Type B pancreatic cell (in vitro differentiated cells): ENCODE data around the gene CCDC71L. TPM values are rescaled to one million over a fixed set of nuclear protein-coding genes. Genes with fewer than 3 reads are reported as not detected.

Source experiments
- DNase-seq: peaks from one replicate; pipeline ENCODE4 v3.0.0; 2021; ENCODE audit warnings: mixed read lengths; ENCODE audit not compliant: unreplicated experiment; ENCODE audit errors: extremely low spot score
- H3K27ac Mint-ChIP-seq: 2 replicates; pipeline ENCODE4 v1.8.0; 2021; ENCODE audit warnings: mild to moderate bottlenecking, mixed read lengths
- H3K27me3 Mint-ChIP-seq: 2 replicates; pipeline ENCODE4 v1.8.0; 2021; ENCODE audit warnings: mixed read lengths
- H3K36me3 Mint-ChIP-seq: 2 replicates; pipeline ENCODE4 v1.8.0; 2021; ENCODE audit warnings: mixed read lengths
- H3K4me1 Mint-ChIP-seq: one replicate; pipeline ENCODE4 v1.8.0; 2021; ENCODE audit warnings: mixed read lengths; ENCODE audit not compliant: unreplicated experiment
- H3K4me3 Mint-ChIP-seq: 2 replicates; pipeline ENCODE4 v1.8.0; 2021; ENCODE audit warnings: mild to moderate bottlenecking, mixed read lengths
- H3K9me3 Mint-ChIP-seq: 2 replicates; pipeline ENCODE4 v1.8.0; 2021; ENCODE audit warnings: mixed read lengths
- CTCF ChIP-seq: fragments of 200-600 bp; sonication (generic); conservative IDR thresholded peaks from 2 replicates; pipeline ENCODE4 v1.5.0; 2021; ENCODE audit warnings: antibody characterized with exemption, mild to moderate bottlenecking
- total RNA-seq: library from RNA; stranded (reverse); gene quantifications from 2 replicates; pipeline ENCODE4 v1.2.1, GENCODE V29; 2021; ENCODE audit warnings: low replicate concordance

Gene CCDC71L
- total RNA-seq, 1 donor from 2014 or later: 17.9 TPM

- Mint-ChIP-seq H3K27ac (no peak overlapping the region), H3K27me3 (no peaks in the 10 kb centered on the region), H3K4me3 (no peak overlapping the region), H3K36me3 (no peaks in the 10 kb centered on the region), H3K9me3 (peaks cover 9% of the 10 kb centered on the region), H3K4me1 (no peaks in the 10 kb centered on the region)
- TF ChIP-seq CTCF: no peak
- DNase-seq: no peak
These were observed 17.6 kb downstream of the CCDC71L start for GRCh38 chr7:106643216-106644000.

- no peak overlapping the region for H3K4me3 Mint-ChIP-seq
- no peaks in the 10 kb centered on the region for H3K4me1 Mint-ChIP-seq
- peaks cover 9% of the 10 kb centered on the region for H3K9me3 Mint-ChIP-seq
- no peaks in the 10 kb centered on the region for H3K27me3 Mint-ChIP-seq
- TF ChIP-seq CTCF: no peak
- no peak overlapping the region for H3K27ac Mint-ChIP-seq
- DNase-seq: no peak
- no peaks in the 10 kb centered on the region for H3K36me3 Mint-ChIP-seq
These were observed 19.5 kb downstream of the CCDC71L start for GRCh38 chr7:106641416-106641815.

GRCh38 chr7:106640368-106641141 is 20.4 kb downstream of the CCDC71L start:
- Mint-ChIP-seq H3K27ac (no peak overlapping the region), H3K9me3 (peaks cover 9% of the 10 kb centered on the region), H3K27me3 (no peaks in the 10 kb centered on the region), H3K4me1 (no peaks in the 10 kb centered on the region), H3K4me3 (no peak overlapping the region), H3K36me3 (no peaks in the 10 kb centered on the region)
- no peak for TF ChIP-seq CTCF
- DNase-seq: no peak

GRCh38 chr7:106639476-106640334 is 21.3 kb downstream of the CCDC71L start:
- Mint-ChIP-seq H3K36me3 (no peaks in the 10 kb centered on the region), H3K27me3 (no peaks in the 10 kb centered on the region), H3K4me3 (no peak overlapping the region), H3K27ac (no peak overlapping the region), H3K4me1 (no peaks in the 10 kb centered on the region), H3K9me3 (peaks cover 9% of the 10 kb centered on the region)
- TF ChIP-seq CTCF: no peak
- no peak for DNase-seq

- Mint-ChIP-seq H3K27me3 (no peaks in the 10 kb centered on the region), H3K27ac (no peak overlapping the region), H3K9me3 (peaks cover 3% of the 10 kb centered on the region), H3K4me3 (no peak overlapping the region), H3K36me3 (no peaks in the 10 kb centered on the region), H3K4me1 (no peaks in the 10 kb centered on the region)
- TF ChIP-seq CTCF: no peak
- no peak for DNase-seq
These were observed 25.5 kb downstream of the CCDC71L start for GRCh38 chr7:106635411-106635810.
